Gastrocnemius medialis (tissue), 4 donors: ENCODE measurements around the gene PAN2.

Source experiments
- POLR2A ChIP-seq, 2 donors: fragments of 450-650 bp; IDR thresholded peaks; one replicate each; pipeline ENCODE4 v1.6.1; 2017; ENCODE audit warnings: antibody characterized with exemption in 2 of 2, mild to moderate bottlenecking in 2 of 2, moderate library complexity in 2 of 2
- TF ChIP-seq, protein P1 (sequence below), 5 experiments: fragments of 450-650 bp in 3 of 5; fragments of 200-600 bp in 2 of 5; sonication (generic) in 2 of 5; IDR thresholded peaks in 4 of 5; conservative IDR thresholded peaks in 1 of 5; 1 replicate in 4 of 5; 2 replicates in 1 of 5; pipeline ENCODE4 v1.5.1; 2016 to 2019; ENCODE audit warnings: antibody characterized with exemption in 5 of 5, mild to moderate bottlenecking in 3 of 5, moderate library complexity in 3 of 5

DNA sequence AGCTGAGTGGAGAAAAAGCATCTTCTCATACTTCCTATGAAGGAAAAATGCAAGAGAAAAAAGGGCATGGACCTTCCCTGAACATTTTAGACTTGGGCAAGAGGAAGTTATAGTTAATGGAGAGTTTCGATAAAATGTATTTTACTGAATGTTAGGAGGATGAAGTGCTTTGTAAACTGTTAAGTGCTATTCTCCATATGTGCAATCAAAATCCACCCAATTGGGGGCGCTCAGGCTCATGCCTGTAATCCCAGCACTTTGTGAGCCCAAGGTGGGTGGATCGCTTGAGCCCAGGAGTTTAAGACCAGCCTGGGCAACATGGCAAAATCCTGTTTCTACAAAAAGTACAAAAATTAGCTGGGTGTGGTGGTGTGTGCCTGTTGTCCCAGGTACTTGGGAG, 16.1 kb downstream of the PAN2 start:
- TF ChIP-seq, protein P1, sequence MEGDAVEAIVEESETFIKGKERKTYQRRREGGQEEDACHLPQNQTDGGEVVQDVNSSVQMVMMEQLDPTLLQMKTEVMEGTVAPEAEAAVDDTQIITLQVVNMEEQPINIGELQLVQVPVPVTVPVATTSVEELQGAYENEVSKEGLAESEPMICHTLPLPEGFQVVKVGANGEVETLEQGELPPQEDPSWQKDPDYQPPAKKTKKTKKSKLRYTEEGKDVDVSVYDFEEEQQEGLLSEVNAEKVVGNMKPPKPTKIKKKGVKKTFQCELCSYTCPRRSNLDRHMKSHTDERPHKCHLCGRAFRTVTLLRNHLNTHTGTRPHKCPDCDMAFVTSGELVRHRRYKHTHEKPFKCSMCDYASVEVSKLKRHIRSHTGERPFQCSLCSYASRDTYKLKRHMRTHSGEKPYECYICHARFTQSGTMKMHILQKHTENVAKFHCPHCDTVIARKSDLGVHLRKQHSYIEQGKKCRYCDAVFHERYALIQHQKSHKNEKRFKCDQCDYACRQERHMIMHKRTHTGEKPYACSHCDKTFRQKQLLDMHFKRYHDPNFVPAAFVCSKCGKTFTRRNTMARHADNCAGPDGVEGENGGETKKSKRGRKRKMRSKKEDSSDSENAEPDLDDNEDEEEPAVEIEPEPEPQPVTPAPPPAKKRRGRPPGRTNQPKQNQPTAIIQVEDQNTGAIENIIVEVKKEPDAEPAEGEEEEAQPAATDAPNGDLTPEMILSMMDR (IDR thresholded peaks at IDR 0.05 in 4 of 5, conservative IDR thresholded peaks at IDR 0.05 in 1 of 5): no peak
- no peak for TF ChIP-seq POLR2A (IDR thresholded peaks at IDR 0.05)
